Measurements from ENCODE around the gene RNF112.

DNA sequence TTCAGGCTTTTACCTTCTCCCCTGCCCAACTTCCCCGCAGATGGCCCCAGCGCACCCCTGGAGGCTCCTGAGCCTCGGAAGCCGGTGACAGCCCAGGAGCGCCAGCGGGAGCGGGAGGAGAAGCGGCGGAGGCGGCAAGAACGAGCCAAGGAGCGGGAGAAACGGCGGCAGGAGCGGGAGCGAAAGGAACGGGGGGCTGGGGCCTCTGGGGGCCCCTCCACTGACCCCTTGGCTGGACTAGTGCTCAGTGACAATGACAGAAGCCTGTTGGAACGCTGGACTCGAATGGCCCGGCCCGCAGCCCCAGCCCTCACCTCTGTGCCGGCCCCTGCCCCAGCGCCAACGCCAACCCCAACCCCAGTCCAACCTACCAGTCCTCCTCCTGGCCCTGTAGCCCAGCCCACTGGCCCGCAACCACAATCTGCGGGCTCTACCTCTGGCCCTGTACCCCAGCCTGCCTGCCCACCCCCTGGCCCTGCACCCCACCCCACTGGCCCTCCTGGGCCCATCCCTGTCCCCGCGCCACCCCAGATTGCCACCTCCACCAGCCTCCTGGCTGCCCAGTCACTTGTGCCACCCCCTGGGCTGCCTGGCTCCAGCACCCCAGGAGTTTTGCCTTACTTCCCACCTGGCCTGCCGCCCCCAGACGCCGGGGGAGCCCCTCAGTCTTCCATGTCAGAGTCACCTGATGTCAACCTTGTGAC, 29.1 kb upstream of the RNF112 start:
- TF ChIP-seq, protein P1, sequence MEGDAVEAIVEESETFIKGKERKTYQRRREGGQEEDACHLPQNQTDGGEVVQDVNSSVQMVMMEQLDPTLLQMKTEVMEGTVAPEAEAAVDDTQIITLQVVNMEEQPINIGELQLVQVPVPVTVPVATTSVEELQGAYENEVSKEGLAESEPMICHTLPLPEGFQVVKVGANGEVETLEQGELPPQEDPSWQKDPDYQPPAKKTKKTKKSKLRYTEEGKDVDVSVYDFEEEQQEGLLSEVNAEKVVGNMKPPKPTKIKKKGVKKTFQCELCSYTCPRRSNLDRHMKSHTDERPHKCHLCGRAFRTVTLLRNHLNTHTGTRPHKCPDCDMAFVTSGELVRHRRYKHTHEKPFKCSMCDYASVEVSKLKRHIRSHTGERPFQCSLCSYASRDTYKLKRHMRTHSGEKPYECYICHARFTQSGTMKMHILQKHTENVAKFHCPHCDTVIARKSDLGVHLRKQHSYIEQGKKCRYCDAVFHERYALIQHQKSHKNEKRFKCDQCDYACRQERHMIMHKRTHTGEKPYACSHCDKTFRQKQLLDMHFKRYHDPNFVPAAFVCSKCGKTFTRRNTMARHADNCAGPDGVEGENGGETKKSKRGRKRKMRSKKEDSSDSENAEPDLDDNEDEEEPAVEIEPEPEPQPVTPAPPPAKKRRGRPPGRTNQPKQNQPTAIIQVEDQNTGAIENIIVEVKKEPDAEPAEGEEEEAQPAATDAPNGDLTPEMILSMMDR (IDR thresholded peaks at IDR 0.05; ENCODE audit: control extremely low read depth in 1 of 3, insufficient read depth in 1 of 3, low read depth in 1 of 3, low read length in 3 of 3) = no peak
- TF ChIP-seq RXRA (IDR thresholded peaks at IDR 0.05; ENCODE audit: insufficient read depth, low read depth, low read length) (no peak), POLR2A (IDR thresholded peaks at IDR 0.05; ENCODE audit: control extremely low read depth in 1 of 2, low read depth in 2 of 2, low read length in 2 of 2) (no peak)

All from H1 (cell line).